ENCODE data around the gene PRCC.

DNA sequence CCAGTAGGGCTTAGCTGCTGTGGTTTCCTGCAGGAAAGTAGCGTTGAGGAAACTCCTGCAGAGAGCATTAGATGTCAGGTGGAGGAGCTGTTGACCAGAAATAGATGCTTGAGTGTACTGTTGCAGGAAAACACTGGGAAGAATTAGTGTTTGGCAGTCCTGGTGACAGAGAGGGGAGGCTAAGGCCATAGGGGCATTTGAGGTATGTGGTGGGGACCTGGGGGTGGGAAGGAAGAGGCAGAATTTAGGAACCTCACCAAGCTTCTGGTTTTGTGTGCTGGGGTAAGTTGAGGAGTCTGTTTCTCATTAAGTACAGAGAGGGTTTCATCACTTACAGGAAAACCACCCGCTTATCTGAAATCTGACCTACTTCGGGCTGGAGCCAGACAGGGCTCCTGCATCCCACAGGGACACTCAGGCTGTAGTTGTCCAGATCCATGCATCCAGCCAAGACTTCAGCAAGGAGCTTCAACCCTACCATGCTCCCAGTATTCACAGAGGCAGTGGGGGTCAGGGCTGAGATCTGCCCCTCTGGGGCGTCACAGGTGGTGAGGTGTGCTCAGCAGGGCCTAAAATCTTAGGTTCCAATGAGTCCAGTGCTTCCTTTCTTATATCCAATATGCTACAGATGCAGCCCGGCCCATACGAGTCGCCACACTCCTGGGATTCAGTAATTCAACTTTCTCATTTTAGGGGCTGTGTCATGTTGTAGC lies 34.2 kb downstream of the PRCC start:
- TF ChIP-seq, protein P1, sequence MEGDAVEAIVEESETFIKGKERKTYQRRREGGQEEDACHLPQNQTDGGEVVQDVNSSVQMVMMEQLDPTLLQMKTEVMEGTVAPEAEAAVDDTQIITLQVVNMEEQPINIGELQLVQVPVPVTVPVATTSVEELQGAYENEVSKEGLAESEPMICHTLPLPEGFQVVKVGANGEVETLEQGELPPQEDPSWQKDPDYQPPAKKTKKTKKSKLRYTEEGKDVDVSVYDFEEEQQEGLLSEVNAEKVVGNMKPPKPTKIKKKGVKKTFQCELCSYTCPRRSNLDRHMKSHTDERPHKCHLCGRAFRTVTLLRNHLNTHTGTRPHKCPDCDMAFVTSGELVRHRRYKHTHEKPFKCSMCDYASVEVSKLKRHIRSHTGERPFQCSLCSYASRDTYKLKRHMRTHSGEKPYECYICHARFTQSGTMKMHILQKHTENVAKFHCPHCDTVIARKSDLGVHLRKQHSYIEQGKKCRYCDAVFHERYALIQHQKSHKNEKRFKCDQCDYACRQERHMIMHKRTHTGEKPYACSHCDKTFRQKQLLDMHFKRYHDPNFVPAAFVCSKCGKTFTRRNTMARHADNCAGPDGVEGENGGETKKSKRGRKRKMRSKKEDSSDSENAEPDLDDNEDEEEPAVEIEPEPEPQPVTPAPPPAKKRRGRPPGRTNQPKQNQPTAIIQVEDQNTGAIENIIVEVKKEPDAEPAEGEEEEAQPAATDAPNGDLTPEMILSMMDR (conservative IDR thresholded peaks at IDR 0.05) = no peak
- TF ChIP-seq ZFX (IDR thresholded peaks at IDR 0.05) = no peak
